Measurements from ENCODE around the gene RNF217.

DNA sequence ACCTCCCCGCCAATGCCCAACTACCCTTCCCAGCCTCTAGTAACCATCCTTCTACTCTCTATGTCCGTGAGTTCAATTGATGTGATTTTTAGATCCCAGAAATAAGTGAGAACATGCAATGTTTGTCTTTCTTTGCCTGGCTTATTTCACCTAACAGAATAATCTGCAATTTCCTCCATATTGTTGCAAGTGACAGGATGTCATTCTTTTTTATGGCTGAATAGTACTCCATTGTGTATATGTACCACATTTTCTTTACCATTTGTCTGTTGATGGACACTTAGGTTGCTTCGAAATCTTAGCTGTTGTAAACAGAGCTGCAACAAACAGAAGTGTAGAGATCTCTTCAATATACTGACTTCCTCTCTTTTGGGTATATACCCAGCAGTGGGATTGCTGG lies 65.0 kb downstream of the RNF217 start:
- TF ChIP-seq, protein P1, sequence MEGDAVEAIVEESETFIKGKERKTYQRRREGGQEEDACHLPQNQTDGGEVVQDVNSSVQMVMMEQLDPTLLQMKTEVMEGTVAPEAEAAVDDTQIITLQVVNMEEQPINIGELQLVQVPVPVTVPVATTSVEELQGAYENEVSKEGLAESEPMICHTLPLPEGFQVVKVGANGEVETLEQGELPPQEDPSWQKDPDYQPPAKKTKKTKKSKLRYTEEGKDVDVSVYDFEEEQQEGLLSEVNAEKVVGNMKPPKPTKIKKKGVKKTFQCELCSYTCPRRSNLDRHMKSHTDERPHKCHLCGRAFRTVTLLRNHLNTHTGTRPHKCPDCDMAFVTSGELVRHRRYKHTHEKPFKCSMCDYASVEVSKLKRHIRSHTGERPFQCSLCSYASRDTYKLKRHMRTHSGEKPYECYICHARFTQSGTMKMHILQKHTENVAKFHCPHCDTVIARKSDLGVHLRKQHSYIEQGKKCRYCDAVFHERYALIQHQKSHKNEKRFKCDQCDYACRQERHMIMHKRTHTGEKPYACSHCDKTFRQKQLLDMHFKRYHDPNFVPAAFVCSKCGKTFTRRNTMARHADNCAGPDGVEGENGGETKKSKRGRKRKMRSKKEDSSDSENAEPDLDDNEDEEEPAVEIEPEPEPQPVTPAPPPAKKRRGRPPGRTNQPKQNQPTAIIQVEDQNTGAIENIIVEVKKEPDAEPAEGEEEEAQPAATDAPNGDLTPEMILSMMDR (CRISPR knock-in tag; IDR thresholded peaks at IDR 0.05): no peak
- TF ChIP-seq EZH2 (conservative IDR thresholded peaks at IDR 0.05; ENCODE audit: low read depth, low read length) (no peak), ZFP36 (IDR thresholded peaks at IDR 0.05; ENCODE audit: borderline replicate concordance, low read depth, low read length, partially characterized antibody) (no peak), RBM22 (optimal IDR thresholded peaks at IDR 0.05; ENCODE audit: low read length) (no peak), ZNF431 (CRISPR knock-in tag; IDR thresholded peaks at IDR 0.05; ENCODE audit: borderline replicate concordance, low read depth) (no peak), CHD4 (IDR thresholded peaks at IDR 0.05; ENCODE audit: borderline replicate concordance, low read length) (no peak), NFIC (IDR thresholded peaks at IDR 0.05; ENCODE audit: low read length) (no peak), ZNF747 (CRISPR knock-in tag; IDR thresholded peaks at IDR 0.05; ENCODE audit: borderline replicate concordance) (no peak), FOXK2 (IDR thresholded peaks at IDR 0.05) (no peak), ZSCAN22 (CRISPR knock-in tag; IDR thresholded peaks at IDR 0.05) (no peak), SMC3 (IDR thresholded peaks at IDR 0.05; ENCODE audit: low read length) (no peak), HDAC6 (IDR thresholded peaks at IDR 0.05; ENCODE audit: low read depth, low read length) (no peak), MLLT10 (CRISPR knock-in tag; IDR thresholded peaks at IDR 0.05) (no peak)
- TF ChIP-seq, protein P2, sequence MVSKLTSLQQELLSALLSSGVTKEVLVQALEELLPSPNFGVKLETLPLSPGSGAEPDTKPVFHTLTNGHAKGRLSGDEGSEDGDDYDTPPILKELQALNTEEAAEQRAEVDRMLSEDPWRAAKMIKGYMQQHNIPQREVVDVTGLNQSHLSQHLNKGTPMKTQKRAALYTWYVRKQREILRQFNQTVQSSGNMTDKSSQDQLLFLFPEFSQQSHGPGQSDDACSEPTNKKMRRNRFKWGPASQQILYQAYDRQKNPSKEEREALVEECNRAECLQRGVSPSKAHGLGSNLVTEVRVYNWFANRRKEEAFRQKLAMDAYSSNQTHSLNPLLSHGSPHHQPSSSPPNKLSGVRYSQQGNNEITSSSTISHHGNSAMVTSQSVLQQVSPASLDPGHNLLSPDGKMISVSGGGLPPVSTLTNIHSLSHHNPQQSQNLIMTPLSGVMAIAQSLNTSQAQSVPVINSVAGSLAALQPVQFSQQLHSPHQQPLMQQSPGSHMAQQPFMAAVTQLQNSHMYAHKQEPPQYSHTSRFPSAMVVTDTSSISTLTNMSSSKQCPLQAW (CRISPR knock-in tag; IDR thresholded peaks at IDR 0.05): no peak

Data from HepG2 (cell line).